ENCODE measurements around the gene KSR1.

DNA sequence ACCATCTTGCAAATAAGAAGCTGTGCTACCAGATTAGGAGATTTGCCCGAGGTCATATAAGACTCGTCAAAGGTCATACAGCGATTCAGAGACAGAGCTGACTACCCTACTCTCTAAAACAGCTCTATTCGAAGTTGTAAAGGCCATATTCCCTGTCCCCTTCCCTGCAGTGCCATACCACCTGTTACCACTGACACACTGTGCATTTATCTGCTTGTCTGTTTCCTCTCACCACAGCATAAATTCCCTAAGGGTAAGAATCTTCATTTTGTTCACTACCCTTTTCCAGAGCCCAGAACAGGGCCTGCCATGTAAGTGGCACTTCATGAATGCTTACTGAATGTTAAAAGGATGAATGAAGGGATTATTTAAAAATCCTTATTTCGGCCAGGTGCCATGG lies 3.4 kb upstream of the KSR1 start:
- TF ChIP-seq, protein P1, sequence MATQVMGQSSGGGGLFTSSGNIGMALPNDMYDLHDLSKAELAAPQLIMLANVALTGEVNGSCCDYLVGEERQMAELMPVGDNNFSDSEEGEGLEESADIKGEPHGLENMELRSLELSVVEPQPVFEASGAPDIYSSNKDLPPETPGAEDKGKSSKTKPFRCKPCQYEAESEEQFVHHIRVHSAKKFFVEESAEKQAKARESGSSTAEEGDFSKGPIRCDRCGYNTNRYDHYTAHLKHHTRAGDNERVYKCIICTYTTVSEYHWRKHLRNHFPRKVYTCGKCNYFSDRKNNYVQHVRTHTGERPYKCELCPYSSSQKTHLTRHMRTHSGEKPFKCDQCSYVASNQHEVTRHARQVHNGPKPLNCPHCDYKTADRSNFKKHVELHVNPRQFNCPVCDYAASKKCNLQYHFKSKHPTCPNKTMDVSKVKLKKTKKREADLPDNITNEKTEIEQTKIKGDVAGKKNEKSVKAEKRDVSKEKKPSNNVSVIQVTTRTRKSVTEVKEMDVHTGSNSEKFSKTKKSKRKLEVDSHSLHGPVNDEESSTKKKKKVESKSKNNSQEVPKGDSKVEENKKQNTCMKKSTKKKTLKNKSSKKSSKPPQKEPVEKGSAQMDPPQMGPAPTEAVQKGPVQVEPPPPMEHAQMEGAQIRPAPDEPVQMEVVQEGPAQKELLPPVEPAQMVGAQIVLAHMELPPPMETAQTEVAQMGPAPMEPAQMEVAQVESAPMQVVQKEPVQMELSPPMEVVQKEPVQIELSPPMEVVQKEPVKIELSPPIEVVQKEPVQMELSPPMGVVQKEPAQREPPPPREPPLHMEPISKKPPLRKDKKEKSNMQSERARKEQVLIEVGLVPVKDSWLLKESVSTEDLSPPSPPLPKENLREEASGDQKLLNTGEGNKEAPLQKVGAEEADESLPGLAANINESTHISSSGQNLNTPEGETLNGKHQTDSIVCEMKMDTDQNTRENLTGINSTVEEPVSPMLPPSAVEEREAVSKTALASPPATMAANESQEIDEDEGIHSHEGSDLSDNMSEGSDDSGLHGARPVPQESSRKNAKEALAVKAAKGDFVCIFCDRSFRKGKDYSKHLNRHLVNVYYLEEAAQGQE (IDR thresholded peaks at IDR 0.05; ENCODE audit: unreplicated experiment): no peak
- TF ChIP-seq CTCF (conservative IDR thresholded peaks at IDR 0.05; ENCODE audit: low read depth in 2 of 2): no peak
